Activated T-helper 1 cell treated with anti-CD3 and anti-CD28 coated beads, Interleukin-12 subunit alpha, Interleukin-12 subunit beta, Interleukin-2, Interleukin-4 antibody, amounts not matched to agents 30 ng/mL and 10 ng/mL and 1 ng/mL, durations not matched to agents 14 hours and 24 hours and 36 hours (primary cell): ENCODE data around the gene CCDC198. TPM values are rescaled to one million over a fixed set of nuclear protein-coding genes. Genes with fewer than 3 reads are reported as not detected.

Experiments
- DNase-seq: peaks from one replicate; pipeline ENCODE4 v3.0.0; 2021; ENCODE audit warnings: low spot score
- H3K27ac Mint-ChIP-seq: one replicate; pipeline ENCODE4 v1.8.0; 2021; ENCODE audit warnings: mild to moderate bottlenecking, mixed read lengths
- H3K27me3 Mint-ChIP-seq: one replicate; pipeline ENCODE4 v1.8.0; 2022; ENCODE audit warnings: mild to moderate bottlenecking, moderate library complexity, mixed read lengths; ENCODE audit not compliant: insufficient read depth
- H3K36me3 Mint-ChIP-seq: one replicate; pipeline ENCODE4 v1.8.0; 2021; ENCODE audit warnings: low read depth, mixed read lengths
- H3K4me1 Mint-ChIP-seq: one replicate; pipeline ENCODE4 v1.8.0; 2021; ENCODE audit warnings: low read depth, mixed read lengths
- H3K4me3 Mint-ChIP-seq: one replicate; pipeline ENCODE4 v1.8.0; 2021; ENCODE audit warnings: mild to moderate bottlenecking, moderate library complexity, mixed read lengths
- H3K9me3 Mint-ChIP-seq: one replicate; pipeline ENCODE4 v1.8.0; 2021; ENCODE audit warnings: mixed read lengths
- intact Hi-C: fragments of 100-400 bp; cut with micrococcal nuclease; formaldehyde crosslinking; loops from one replicate; pipeline ENCODE4 v1.15.1; 2024
- total RNA-seq: library from RNA; stranded (reverse); gene quantifications from 2 replicates; pipeline ENCODE4 v1.2.3, GENCODE V29; 2022

The CCDC198 gene, protein sequence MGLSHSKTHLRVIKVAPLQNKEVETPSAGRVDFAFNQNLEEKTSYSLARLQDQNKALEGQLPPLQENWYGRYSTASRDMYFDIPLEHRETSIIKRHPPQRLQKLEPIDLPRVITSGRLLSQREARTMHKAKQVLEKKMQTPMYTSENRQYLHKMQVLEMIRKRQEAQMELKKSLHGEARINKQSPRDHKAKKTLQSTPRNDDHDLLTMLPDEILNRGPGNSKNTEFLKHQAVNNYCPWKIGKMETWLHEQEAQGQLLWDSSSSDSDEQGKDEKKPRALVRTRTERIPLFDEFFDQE
- not detected in 2 replicates for total RNA-seq

DNA sequence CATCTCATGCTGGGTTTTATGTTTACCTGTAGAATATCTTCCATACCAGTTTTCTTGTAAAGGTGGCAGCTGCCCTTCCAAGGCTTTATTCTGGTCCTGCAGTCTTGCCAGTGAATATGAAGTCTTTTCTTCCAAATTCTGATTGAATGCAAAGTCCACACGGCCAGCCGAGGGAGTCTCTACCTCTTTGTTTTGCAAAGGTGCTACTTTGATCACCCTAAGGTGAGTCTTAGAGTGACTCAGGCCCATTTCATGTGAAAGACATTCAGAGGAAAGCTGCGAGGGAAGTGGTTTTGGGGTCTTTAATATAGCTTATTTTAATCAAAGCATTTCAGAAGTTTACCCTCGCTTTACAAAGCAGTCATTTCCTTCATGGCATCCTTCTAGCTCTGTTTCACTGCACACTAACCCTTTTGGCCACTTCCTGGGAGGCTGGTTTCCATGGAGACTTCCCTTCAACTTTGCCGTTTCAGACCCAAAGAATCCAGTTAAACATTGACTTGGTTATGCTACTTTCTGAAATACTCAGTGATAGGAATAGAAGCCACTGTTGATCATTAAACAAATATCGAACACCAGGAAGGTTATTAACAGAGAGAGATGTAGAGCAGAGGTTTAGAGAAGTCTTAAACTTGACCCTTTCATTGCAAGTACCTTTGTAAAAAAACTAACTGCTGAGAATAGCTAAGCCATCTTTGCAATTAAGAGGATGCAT lies at the start of gene CCDC198:
Gene CCDC198 (minus strand): TSS at position 391 of the 715 bp plus-strand sequence. CDS start 142 bp downstream, at position 249.
- DNase-seq = no peak
- Mint-ChIP-seq H3K9me3 (no peaks in the 10 kb centered on the region), H3K27ac (no peak within 1 kb of the TSS), H3K36me3 (no peaks in the 10 kb centered on the region), H3K4me1 (no peaks in the 10 kb centered on the region), H3K27me3 (peaks cover 2% of the 10 kb centered on the region), H3K4me3 (no peak within 1 kb of the TSS)
- intact Hi-C loops = no loop called here

DNA sequence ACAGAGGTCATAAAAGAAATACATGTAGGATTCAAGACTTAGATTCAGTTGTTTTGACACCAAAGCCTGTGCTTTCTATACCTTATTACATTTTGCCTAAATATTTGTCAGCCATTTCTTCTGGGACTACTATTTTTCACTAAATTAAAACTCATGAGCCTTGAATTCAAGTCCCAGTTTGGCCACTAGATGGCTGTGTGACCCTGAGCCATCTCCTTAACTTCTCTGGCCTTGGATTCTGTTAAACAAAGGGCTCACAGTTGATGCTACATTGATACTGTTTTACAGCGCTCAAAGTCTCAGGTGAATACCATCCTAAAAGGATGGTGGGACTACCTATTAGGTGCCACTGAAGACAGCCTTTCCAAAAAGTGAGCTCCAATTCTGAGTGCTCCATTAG lies 39.6 kb upstream of the CCDC198 start:
- no peak overlapping the region for H3K27ac Mint-ChIP-seq

DNA sequence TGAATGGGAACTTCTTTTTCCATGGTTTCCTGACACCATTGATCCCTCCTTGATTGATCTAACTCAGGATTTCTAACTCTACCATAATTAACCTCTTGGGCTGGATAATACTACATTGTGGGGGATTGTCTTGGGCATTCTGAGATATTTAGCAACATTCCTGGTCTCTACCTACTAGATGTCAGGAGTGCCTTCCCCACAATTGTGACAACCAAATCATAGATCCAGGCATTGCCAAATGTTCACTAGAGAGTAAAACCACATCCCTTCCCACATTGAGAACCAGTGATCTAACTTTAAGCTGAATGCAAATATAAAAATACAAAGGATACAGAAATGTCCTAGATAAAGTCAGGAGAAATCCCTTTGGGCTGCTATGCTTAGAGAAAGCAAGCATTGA lies 36.9 kb upstream of the CCDC198 start:
- Mint-ChIP-seq H3K27me3 (no peaks in the 10 kb centered on the region), H3K4me3 (no peak overlapping the region), H3K27ac (no peak overlapping the region), H3K9me3 (no peaks in the 10 kb centered on the region), H3K4me1 (no peaks in the 10 kb centered on the region), H3K36me3 (no peaks in the 10 kb centered on the region)
- intact Hi-C loops = loop anchor here (5.0 kb wide), 1 partner anchor 637 kb away; no protein-coding TSS in a partner anchor
- no peak for DNase-seq

More for the DNA sequence above, 39.6 kb upstream of the CCDC198 start:
- Mint-ChIP-seq H3K27me3 (no peaks in the 10 kb centered on the region), H3K9me3 (no peaks in the 10 kb centered on the region), H3K4me3 (no peak overlapping the region), H3K36me3 (no peaks in the 10 kb centered on the region), H3K4me1 (no peaks in the 10 kb centered on the region)
- intact Hi-C loops = loop anchor here (1.0 to 5.0 kb wide), 2 partner anchors 539 to 634 kb away; no protein-coding TSS in a partner anchor
- DNase-seq = no peak

DNA sequence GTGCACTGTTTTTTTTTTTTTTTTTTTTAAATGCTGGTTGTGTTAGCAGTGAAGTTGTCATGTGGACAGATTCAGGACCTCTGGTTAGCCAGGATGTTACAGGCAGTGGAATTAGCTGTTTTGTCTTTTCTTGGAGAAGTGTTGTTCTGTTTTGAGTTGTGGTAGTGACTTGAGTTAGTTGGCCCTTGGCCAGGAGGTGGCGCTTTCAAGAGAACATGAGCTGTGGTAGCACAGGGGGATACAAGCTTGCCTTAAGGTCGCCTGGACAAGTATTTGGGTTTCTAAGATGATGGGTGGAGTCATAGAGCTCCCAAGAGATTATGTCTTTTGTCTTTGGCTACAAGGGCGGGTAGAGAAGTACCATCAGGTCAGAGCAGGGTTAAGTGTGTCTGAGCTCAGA lies 33.3 kb upstream of the CCDC198 start:
- Mint-ChIP-seq H3K9me3 (peaks cover 16% of the 10 kb centered on the region), H3K36me3 (no peaks in the 10 kb centered on the region), H3K27me3 (no peaks in the 10 kb centered on the region), H3K27ac (no peak overlapping the region), H3K4me3 (no peak overlapping the region), H3K4me1 (no peaks in the 10 kb centered on the region)
- no peak for DNase-seq
- intact Hi-C loops = no loop called here

DNA sequence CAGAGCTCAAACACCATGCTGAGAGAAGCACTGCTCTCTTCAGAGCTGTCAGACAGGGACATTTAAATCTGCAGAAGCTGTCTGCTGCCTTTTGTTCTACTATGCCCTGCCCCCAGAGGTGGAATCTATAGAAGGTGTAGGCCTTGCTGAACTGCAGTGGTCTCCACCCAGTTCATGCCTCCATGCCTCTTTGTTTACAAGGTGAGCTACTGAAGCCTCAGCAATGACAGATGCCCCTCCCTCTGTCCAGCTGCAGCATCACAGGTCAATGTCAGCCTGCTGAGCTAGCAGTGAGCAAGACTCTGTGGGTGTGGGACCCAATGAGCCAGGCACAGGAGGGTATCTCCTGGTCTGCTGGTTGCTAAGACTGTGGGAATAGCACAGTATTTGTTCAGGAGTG lies 25.4 kb upstream of the CCDC198 start:
- H3K9me3 Mint-ChIP-seq = peaks cover 35% of the 10 kb centered on the region
- no peaks in the 10 kb centered on the region for H3K4me1 Mint-ChIP-seq

DNA sequence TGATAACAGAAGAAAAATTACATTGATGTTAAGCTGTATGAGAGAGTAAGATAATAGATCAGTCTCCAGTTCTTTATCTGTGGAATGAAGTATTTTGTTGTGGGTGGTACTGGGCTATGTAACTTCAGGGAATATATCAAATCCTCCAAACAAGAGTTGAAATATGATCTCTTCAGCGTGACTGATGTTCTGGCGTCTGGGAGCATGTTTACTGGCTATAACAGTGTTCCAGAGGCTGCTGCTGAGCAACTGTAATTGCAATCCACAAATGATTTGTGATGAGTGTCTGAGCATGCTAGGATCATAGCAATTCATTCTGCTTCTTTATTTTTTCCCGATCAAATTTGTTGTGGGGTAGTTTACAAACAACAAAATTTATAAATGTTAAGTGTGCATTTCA lies 18.6 kb upstream of the CCDC198 start:
- Mint-ChIP-seq H3K4me3 (no peak overlapping the region), H3K9me3 (peaks cover 18% of the 10 kb centered on the region), H3K27ac (no peak overlapping the region), H3K36me3 (no peaks in the 10 kb centered on the region), H3K27me3 (no peaks in the 10 kb centered on the region), H3K4me1 (no peaks in the 10 kb centered on the region)
- intact Hi-C loops = no loop called here
- no peak for DNase-seq

More for the DNA sequence above, 25.4 kb upstream of the CCDC198 start:
- Mint-ChIP-seq H3K4me3 (no peak overlapping the region), H3K36me3 (no peaks in the 10 kb centered on the region), H3K27ac (no peak overlapping the region), H3K27me3 (no peaks in the 10 kb centered on the region)
- no peak for DNase-seq
- intact Hi-C loops = no loop called here

DNA sequence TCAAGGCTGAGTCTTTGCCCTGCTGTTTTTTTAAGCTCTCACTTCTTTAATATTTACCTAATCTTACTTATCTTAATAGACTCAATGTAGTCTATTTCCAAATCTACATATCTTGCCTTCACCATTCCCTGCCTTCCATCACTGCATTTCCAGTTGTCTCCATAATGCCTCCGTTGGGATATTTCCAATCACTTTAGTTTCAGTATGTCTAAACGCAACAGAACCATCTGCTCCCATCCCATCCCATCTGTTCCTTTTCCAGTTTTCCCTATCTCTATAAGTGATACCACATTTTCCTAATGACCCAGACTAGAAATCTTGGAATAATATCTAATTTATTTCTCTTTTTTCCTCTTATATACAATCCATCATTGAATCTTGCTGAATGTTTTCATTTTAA lies 15.1 kb upstream of the CCDC198 start:
- Mint-ChIP-seq H3K27ac (no peak overlapping the region), H3K4me1 (no peaks in the 10 kb centered on the region), H3K4me3 (no peak overlapping the region), H3K9me3 (peaks cover 3% of the 10 kb centered on the region), H3K27me3 (no peaks in the 10 kb centered on the region), H3K36me3 (no peaks in the 10 kb centered on the region)
- intact Hi-C loops = no loop called here
- DNase-seq = no peak

DNA sequence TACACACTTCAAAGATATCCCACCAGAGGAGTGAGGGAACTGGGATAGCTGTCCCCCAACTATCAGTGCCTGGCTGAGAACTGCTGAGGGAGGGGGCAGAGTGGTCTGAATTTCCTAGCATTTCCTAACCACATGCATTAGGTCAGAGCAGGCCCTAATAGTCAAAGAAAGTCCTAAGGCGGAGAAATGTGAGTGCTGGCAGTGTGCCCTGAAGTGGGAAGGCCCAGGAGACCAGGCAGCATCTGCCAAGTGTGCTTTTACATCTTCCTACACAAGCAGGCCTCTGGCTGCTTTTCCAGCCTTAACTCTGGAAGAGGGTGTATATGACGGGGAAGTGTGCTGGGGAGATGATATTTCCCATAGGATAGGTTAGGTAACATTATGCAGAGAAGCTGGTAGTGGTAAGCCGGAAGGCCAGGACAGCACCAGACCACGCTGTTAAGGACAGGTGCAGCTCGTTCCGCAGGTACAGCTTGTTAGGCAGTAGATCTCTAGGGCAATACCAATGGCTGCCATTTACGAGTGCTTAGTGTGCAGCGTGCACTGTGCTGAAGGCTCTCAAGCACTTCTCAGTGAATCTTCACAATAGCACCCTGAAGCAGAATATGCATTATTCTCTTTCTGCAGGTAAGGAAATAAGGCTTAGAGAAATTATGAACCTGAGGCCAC lies 9.1 kb upstream of the CCDC198 start:
- Mint-ChIP-seq H3K4me3 (no peak overlapping the region), H3K4me1 (no peaks in the 10 kb centered on the region), H3K27me3 (peaks cover 4% of the 10 kb centered on the region), H3K9me3 (no peaks in the 10 kb centered on the region), H3K27ac (no peak overlapping the region), H3K36me3 (no peaks in the 10 kb centered on the region)
- no peak for DNase-seq
- intact Hi-C loops = no loop called here

DNA sequence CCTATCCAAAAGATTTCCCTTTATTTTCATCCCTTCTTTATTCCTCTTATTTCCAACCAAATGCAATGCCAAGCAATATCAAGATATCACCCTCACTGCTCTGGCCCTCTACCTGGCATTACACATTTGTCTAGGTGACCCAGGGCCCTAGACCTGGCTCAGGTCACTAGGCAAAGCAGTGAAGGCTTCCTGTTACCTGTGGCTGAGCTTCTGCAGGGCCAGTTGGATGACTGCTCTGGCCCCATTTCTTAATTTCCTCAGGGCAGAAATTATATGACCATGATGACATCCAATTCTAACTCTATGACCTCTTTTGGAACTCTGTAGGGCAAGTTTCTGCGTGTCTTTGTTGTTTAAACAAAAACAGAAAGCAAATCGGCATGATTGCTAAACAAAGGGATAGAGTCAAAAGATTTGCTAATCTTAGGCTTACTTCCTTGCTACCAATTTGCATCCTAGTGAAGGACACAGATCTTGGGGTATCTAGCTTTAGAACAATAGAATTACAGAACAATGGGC lies 7.4 kb upstream of the CCDC198 start:
- Mint-ChIP-seq H3K4me3 (no peak overlapping the region), H3K27me3 (peaks cover 4% of the 10 kb centered on the region), H3K36me3 (no peaks in the 10 kb centered on the region), H3K27ac (no peak overlapping the region), H3K9me3 (no peaks in the 10 kb centered on the region), H3K4me1 (no peaks in the 10 kb centered on the region)
- DNase-seq = no peak
- intact Hi-C loops = no loop called here

DNA sequence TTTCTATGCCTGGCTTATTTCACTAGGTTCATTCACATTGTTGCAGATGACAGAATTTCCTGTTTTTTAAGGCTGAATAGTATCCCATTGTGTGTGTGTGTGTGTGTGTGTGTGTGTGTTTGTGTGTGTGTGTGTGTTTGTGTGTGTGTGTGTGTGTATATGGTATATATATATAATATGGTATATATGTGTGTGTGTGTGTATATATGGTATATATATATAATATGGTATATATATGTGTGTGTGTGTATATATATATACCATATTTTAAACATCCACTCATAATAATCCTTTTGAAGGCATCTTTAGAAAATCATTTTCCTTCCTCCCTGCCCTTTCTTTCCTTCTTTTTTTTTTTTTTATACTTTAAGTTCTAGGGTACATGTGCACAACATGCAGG lies 5.0 kb upstream of the CCDC198 start:
- Mint-ChIP-seq H3K4me3 (no peak overlapping the region), H3K9me3 (no peaks in the 10 kb centered on the region), H3K4me1 (no peaks in the 10 kb centered on the region), H3K36me3 (no peaks in the 10 kb centered on the region), H3K27me3 (peaks cover 4% of the 10 kb centered on the region), H3K27ac (no peak overlapping the region)
- intact Hi-C loops = no loop called here
- no peak for DNase-seq

DNA sequence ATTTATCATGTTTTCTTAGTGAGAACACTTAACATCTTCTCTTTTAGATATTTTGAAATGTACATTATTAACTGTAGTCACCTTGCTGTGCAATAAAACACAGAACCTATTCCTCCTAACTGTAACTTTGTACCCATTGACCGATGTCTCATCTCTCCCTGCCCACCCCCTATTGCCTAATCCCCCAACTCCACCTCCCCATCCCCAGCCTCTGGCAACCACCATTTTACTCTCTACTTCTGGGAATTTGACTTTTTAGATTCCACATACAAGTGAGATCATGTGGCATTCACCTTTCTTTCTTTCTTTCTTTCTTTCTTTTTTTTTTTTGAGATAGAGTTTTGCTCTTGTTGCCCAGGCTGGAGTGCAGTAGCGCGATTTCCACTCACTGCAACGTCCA lies 4.4 kb upstream of the CCDC198 start:
- Mint-ChIP-seq H3K27ac (no peak overlapping the region), H3K4me3 (no peak overlapping the region), H3K36me3 (no peaks in the 10 kb centered on the region), H3K9me3 (no peaks in the 10 kb centered on the region), H3K27me3 (peaks cover 4% of the 10 kb centered on the region), H3K4me1 (no peaks in the 10 kb centered on the region)
- DNase-seq = no peak
- intact Hi-C loops = no loop called here

DNA sequence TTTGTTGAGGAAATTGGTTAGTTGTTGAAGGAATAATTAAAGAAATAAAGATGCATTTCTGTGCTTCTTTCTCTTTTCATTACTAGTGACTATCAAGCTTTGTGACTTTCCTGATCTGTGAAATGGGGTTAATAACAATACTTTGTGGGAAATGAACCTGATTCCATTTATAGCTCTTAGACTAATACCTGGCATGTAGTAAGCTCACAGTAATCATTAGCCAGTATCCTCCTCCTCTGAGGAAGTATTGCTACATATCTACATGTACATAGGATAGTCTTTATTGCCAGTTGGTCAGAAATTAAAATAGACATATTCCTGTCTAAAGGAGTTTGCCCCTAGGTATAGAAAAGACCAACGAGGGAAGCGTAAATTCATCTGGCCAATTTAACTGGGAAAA lies 1.8 kb upstream of the CCDC198 start:
- Mint-ChIP-seq H3K36me3 (no peaks in the 10 kb centered on the region), H3K4me3 (no peak overlapping the region), H3K9me3 (no peaks in the 10 kb centered on the region), H3K27ac (no peak overlapping the region), H3K27me3 (peaks cover 2% of the 10 kb centered on the region), H3K4me1 (no peaks in the 10 kb centered on the region)
- intact Hi-C loops = no loop called here
- no peak for DNase-seq

DNA sequence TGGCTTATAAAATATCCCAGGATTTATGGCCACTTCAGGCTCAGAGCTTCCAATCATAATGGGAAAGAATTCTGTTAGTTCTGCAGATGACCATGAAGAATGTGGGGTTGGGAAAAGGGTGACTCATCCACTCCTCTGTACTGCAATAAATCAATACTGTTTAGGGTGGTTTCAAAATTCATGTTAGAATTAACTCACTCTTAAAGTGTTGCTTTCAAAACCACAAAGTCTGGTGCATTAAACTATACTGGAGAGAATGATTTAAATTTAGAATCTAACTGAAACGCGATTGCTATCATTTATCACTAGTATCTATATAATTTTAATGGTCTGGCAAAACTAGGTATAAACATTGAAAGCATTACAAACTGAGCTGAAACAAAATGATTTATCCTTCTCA lies 798 bp downstream of the CCDC198 start:
- H3K27ac Mint-ChIP-seq = no peak overlapping the region
- H3K4me1 Mint-ChIP-seq = no peaks in the 10 kb centered on the region
- intact Hi-C loops = no loop called here
- no peak for DNase-seq
- no peaks in the 10 kb centered on the region for H3K9me3 Mint-ChIP-seq
- no peak overlapping the region for H3K4me3 Mint-ChIP-seq
- peaks cover 2% of the 10 kb centered on the region for H3K27me3 Mint-ChIP-seq
- no peaks in the 10 kb centered on the region for H3K36me3 Mint-ChIP-seq
